NCI-H82 treated with DMSO at 0.1 percent for 48 hours (cell line): ENCODE results near the gene GEMIN7.

Experiments used
- DNase-seq: peaks from one replicate; lab custom pipeline; 2025; ENCODE audit not compliant: unreplicated experiment; lab: John Stamatoyannopoulos, UW

The GEMIN7 gene

GRCh38 chr19:45125975-45126493, 47.0 kb downstream of the GEMIN7 start:
- DNase-seq: no peak

DNA sequence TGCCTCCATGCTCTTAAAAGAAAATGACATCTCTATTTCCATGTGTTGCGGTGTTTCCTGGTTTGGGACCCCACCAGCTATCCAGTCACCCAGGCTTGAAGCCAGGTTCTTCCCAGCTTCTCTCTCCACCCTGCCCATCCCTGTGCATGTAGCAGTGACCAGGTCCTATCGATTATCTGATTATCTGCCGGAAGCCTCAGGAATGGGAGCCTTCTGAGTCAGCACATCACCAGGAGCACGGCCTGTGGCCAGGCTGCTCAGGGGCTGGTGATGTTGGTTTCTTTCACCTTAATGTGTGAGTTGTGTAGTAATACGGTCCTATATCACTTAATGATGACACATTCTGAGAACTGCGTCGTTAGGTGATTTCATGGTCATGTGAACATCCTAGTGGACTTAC, 47.6 kb downstream of the GEMIN7 start:
- no peak for DNase-seq

DNA sequence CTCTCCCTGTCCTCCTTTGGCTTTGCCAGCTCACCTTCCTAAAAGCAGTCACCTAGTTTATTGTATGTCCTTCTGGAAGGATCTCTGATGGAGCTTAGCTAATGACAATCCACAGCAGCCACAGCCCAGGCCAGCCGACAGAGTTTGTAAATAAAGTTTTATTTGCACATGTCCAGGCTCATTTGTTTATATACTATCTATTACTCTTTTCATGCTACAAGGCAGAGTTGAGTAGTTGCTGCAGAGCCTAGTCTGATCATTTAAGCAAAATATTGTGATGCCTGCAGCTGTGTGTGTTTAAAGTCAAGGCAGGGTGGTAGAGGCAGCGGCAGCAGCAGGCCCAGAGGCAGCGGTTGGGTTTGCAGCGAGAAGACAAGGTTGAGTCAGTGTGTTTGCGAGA, 49.1 kb downstream of the GEMIN7 start:
- no peak for DNase-seq

DNA sequence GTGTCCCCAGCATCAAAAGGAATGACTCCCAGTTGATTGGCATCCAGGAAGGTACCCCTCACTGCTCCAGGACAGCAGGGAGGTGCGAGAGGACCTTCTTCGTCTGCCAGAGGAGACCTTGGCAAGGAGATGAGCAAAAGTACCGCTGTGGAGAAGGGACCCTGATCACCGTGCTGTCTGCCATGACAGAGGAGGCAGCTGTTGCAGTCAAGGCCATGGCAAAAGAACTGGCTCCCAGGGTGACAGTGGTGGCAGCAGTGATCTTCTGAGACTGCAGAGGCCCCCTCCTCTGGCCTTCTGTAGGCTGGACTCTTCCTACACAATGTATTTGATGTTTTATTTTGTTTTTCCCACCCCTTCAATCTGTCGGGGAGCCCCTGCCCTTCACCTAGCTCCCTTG, 49.7 kb downstream of the GEMIN7 start:
- no peak for DNase-seq

DNA sequence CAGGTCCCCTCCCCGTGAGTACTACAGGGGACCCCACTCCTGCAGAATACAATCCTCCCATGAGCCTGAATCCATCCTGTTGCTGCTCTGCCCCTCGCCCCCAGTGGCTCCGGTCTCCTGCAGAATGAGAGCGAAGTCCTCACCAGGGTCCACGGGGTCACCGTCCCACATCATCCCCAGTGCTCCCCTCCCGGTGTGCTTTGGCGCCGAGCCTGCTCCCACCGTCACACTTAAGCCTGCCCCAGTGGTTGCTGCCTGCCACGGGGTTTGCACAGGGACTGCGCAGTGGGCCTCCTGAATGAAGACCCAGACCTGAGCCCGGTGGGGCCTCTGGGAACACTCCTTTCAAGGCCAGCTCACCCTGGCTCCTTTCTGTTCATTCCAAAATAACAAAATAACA, 51.2 kb downstream of the GEMIN7 start:
- no peak for DNase-seq

DNA sequence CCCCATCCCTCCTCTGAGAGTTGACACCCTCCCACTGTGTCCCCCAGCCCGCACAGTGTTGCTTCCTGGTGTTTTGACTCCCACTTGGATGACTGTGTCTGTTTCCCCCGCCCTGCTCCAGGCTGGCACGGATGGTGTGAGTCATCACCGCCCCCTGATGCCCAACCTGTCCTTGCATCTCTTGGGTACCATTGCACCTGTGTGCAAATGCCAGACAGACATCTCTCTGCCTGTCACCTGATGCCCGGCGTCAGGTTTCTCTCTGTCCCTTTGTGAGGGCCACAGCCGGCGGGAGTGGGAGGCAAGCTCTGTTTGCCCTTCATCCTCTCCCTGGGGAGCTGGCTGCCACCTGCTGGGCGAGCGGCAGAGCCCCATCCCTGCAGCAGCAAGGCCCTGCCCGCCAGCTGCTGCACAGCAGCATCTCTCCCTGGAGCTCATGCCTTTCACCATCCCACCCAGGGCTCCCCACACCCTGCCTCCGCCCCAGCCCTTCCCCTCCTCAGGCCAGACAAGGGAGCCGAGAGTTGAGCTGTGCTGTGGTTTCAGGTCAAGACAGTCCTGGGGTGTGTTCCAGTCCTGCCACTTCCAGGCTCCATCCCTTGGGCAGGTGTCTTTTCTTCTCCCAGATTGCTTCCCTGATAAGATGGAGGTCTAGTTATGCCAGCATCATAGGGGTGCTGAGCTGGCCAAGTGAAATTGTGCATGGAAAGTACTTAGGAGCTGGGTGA, 52.0 kb downstream of the GEMIN7 start:
- no peak for DNase-seq

DNA sequence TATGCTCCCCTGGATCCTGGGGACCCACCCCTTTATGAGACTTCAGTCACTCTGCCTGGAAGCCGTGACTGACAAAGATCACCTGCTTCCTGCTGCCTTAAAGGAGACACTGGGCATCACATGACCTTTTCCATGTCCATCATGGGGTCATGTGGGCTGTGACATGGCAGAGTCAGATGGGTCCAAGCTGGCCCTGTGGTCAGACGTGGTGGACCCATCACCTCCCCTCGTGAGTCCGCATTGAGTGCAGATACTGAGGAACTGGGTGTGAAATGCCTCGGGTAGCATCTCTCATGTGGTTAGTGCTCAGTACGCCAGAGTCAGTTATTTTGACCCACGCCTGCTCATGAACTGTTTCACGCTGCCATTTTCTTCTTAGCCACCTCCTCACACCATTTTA, 54.6 kb downstream of the GEMIN7 start:
- no peak for DNase-seq

GRCh38 chr19:45135176-45135885, 56.3 kb downstream of the GEMIN7 start:
- no peak for DNase-seq

GRCh38 chr19:45136507-45137178, 57.6 kb downstream of the GEMIN7 start:
- DNase-seq: no peak

- DNase-seq: no peak
Observed at GRCh38 chr19:45137179-45137761, 58.2 kb downstream of the GEMIN7 start.

DNA sequence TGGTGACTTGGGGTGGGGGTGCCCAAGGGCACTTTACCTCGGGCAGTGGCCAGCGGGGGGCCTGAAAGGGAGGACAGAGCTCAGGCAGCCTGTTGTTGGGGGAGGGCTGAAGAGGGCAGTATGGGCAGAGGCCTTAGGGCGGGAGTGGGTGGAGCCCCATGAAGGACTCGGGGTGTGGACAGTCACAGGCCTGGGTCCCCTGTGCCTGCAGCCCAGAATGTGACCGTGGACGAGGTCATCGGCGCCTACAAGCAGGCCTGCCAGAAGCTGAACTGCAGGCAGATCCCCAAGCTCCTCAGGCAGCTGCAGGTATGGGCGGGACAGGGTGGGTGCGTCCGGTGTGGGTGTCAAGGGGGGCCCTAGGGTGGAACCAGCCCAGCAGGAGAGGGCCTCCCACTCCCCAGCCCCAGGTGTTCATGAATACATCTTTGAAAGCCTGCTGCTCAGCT, 59.3 kb downstream of the GEMIN7 start:
- no peak for DNase-seq

DNA sequence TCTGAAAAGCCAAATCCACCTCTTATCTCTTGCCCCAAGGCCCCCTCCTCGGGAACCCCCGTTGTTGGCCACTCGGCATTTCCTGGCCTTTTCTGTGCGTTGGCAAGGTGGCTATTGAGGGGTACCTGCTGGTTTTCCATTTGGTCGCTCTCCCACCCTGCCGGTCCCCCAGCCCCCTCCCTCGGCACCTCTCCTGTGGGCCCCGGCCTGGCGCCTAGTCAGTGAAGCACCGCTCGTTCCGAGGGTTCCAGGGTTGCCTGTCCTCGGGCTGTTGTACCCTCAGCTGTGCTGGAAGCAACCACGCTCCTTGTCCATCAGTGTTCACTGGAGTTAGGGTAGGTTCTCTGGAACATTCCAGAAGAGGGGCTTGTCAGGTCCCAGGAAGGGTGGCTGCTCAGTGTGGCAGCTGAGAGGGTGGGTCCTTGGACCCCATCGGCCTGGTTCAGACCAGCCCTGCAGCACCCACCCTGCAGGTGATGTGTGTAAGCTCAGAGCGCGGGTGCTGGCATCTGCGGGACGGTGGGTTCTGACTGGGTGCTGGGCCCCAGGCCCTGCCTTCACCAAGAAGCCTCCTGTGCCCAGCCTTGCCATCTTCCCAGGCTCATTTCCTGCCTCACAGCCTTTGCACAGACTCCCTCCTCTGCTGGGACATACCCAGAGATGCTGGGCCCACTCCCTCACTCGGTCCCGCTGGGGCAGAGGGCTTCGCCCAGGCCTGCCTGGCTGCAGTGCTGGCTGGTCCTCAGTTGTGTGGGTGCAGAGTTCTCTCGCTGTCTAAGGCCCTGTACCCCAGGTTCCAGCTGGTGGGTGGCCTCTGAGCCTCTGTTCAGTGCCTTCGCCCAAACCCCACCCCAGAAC, 60.5 kb downstream of the GEMIN7 start:
- no peak for DNase-seq

DNA sequence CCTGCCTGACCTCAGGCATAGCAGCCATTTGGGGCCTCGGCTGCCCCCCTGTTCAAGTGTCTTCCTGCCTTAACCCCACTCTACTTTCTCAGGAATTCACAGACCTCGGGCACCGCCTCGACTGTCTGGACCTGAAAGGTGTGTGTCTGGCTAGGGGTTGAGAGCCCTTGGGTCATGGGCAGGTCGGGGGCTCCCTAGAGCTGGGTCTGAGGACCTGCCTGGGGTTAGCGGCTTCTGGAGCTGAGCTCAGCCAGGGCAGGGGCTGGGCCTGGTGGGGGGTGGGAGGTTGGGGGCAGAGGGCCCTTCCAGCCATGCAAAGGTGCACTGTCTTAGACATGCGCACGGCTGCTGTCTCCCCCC, 61.1 kb downstream of the GEMIN7 start:
- no peak for DNase-seq

GRCh38 chr19:45140533-45140932, 61.5 kb downstream of the GEMIN7 start:
- DNase-seq: no peak
